ENCODE data around the gene DENND1A.
"Not testable (repeated sequence)": the region's sequence is repeated elsewhere in the genome, so short reads cannot be mapped to it uniquely, and the experiment has no call there.

Gene DENND1A

GRCh38 chr9:123637945-123638634 lies 291.8 kb downstream of the DENND1A start:
- no peaks in the 10 kb centered on the region for H3K27me3 ChIP-seq
- peaks cover 0 to 1% (median 0%) of the 10 kb centered on the region in 11 experiments; a peak in 1 of 22 replicates for H3K9me3 ChIP-seq (replicated peaks in 1 of 11)
- H4K20me1 ChIP-seq: peaks cover 0 to 99% (median 0%) of the 10 kb centered on the region in 11 experiments; a peak in 8 of 22 replicates
- peaks cover 25 to 39% (median 28%) of the 10 kb centered on the region in 10 experiments for H3K4me1 ChIP-seq
- peak overlapping the region in 9 of 11 experiments; percentile 26 to 69 (median 61); a peak in 17 of 22 replicates for H3K27ac ChIP-seq
- H3K9ac ChIP-seq: peak overlapping the region; percentile 19 to 61 (median 47); a peak in 18 of 22 replicates
- peaks cover 0 to 49% (median 10%) of the 10 kb centered on the region in 11 experiments; a peak in 16 of 22 replicates for H3K36me3 ChIP-seq
- peak in 1 of 11 experiments; percentile 25; a peak in 1 of 22 replicates for TF ChIP-seq Cebpa-rat (IDR thresholded peaks at IDR 0.05)
- peak overlapping the region in 8 of 10 experiments; percentile 9 to 53 (median 24); a peak in 12 of 20 replicates for H3K4me3 ChIP-seq
- H3K4me2 ChIP-seq: peak overlapping the region; percentile 65 to 87 (median 77)

GRCh38 chr9:123637606-123637944 lies 292.4 kb downstream of the DENND1A start:
- Histone ChIP-seq H3K36me3 (peaks cover 0 to 44% (median 7%) of the 10 kb centered on the region in 11 experiments; a peak in 11 of 22 replicates), H3K4me2 (peak overlapping the region; percentile 65 to 87 (median 77))
- no peak for TF ChIP-seq Cebpa-rat (IDR thresholded peaks at IDR 0.05)

GRCh38 chr9:123636805-123637204 lies 293.1 kb downstream of the DENND1A start:
- peaks cover 0 to 43% (median 7%) of the 10 kb centered on the region in 11 experiments; a peak in 10 of 22 replicates for H3K36me3 ChIP-seq
- H3K4me3 ChIP-seq; H3K9ac ChIP-seq; H3K9me3 ChIP-seq (replicated peaks in 1 of 11); H3K27me3 ChIP-seq: not testable (repeated sequence)
- H4K20me1 ChIP-seq: peaks cover 0 to 98% (median 0%) of the 10 kb centered on the region in 11 experiments; a peak in 8 of 22 replicates
- 0 out of 22 replicates have a peak overlapping the region, but pooled peaks of 1 of the 11 experiments have one; percentile 69 for H3K27ac ChIP-seq
- H3K4me1 ChIP-seq: peaks cover 25 to 48% (median 39%) of the 10 kb centered on the region in 10 experiments
- peak overlapping the region; percentile 65 to 87 (median 77); a peak in 19 of 22 replicates for H3K4me2 ChIP-seq

More at GRCh38 chr9:123637606-123637944, 292.4 kb downstream of the DENND1A start:
- peaks cover 25 to 44% (median 31%) of the 10 kb centered on the region in 10 experiments for H3K4me1 ChIP-seq
- peak overlapping the region in 8 of 10 experiments; percentile 9 to 53 (median 24); a peak in 12 of 20 replicates for H3K4me3 ChIP-seq
- peak overlapping the region in 9 of 11 experiments; percentile 26 to 69 (median 61); a peak in 17 of 22 replicates for H3K27ac ChIP-seq
- peak overlapping the region; percentile 19 to 61 (median 47); a peak in 18 of 22 replicates for H3K9ac ChIP-seq
- H3K9me3 ChIP-seq (replicated peaks in 1 of 11): no peaks in the 10 kb centered on the region
- no peaks in the 10 kb centered on the region for H3K27me3 ChIP-seq
- H4K20me1 ChIP-seq: peaks cover 0 to 98% (median 0%) of the 10 kb centered on the region in 11 experiments; a peak in 8 of 22 replicates

GRCh38 chr9:123631862-123632261 lies 298.1 kb downstream of the DENND1A start:
- Histone ChIP-seq H3K36me3 (peaks cover 26 to 67% (median 43%) of the 10 kb centered on the region in 11 experiments), H3K27ac (no peak overlapping the region), H3K4me1 (peaks cover 0 to 26% (median 21%) of the 10 kb centered on the region in 10 experiments; a peak in 17 of 20 replicates), H3K4me2 (peak overlapping the region in 6 of 11 experiments; percentile 39 to 71 (median 61); a peak in 8 of 22 replicates), H3K27me3 (no peaks in the 10 kb centered on the region), H3K9me3 (replicated peaks in 1 of 11) (0 out of 22 replicates have a peak, but pooled peaks cover 0 to 5% (median 0%) of the 10 kb centered on the region in 11 experiments), H3K4me3 (no peak overlapping the region), H3K9ac (no peak overlapping the region), H4K20me1 (peaks cover 0 to 61% (median 0%) of the 10 kb centered on the region in 11 experiments; a peak in 6 of 22 replicates)
- TF ChIP-seq Cebpa-rat (IDR thresholded peaks at IDR 0.05): no peak

GRCh38 chr9:123630233-123630632 lies 299.7 kb downstream of the DENND1A start:
- no peak for TF ChIP-seq Cebpa-rat (IDR thresholded peaks at IDR 0.05)

GRCh38 chr9:123629531-123629930 lies 300.4 kb downstream of the DENND1A start:
- H3K4me2 ChIP-seq: no peak overlapping the region
- no peak overlapping the region for H3K9ac ChIP-seq
- H3K9me3 ChIP-seq (replicated peaks in 1 of 11): 0 out of 22 replicates have a peak, but pooled peaks cover 0 to 5% (median 0%) of the 10 kb centered on the region in 11 experiments
- no peak overlapping the region for H3K27ac ChIP-seq
- H3K4me3 ChIP-seq: no peak overlapping the region
- peaks cover 26 to 72% (median 52%) of the 10 kb centered on the region in 11 experiments for H3K36me3 ChIP-seq
- no peak for TF ChIP-seq Cebpa-rat (IDR thresholded peaks at IDR 0.05)
- peaks cover 0 to 21% (median 12%) of the 10 kb centered on the region in 10 experiments; a peak in 14 of 20 replicates for H3K4me1 ChIP-seq
- H3K27me3 ChIP-seq: no peaks in the 10 kb centered on the region
- H4K20me1 ChIP-seq: peaks cover 0 to 39% (median 0%) of the 10 kb centered on the region in 11 experiments; a peak in 6 of 22 replicates

More at GRCh38 chr9:123630233-123630632, 299.7 kb downstream of the DENND1A start:
- Histone ChIP-seq H3K9me3 (replicated peaks in 1 of 11) (0 out of 22 replicates have a peak, but pooled peaks cover 0 to 5% (median 0%) of the 10 kb centered on the region in 11 experiments), H3K27me3 (no peaks in the 10 kb centered on the region), H3K4me3 (no peak overlapping the region), H3K9ac (no peak overlapping the region), H3K27ac (no peak overlapping the region), H3K4me1 (peaks cover 0 to 21% (median 12%) of the 10 kb centered on the region in 10 experiments; a peak in 14 of 20 replicates), H3K36me3 (peaks cover 26 to 72% (median 51%) of the 10 kb centered on the region in 11 experiments), H3K4me2 (no peak overlapping the region), H4K20me1 (peaks cover 0 to 46% (median 0%) of the 10 kb centered on the region in 11 experiments; a peak in 6 of 22 replicates)

- Histone ChIP-seq H3K4me1 (peaks cover 0 to 3% (median 0%) of the 10 kb centered on the region in 10 experiments; a peak in 1 of 20 replicates), H3K9ac (no peak overlapping the region), H3K4me3 (no peak overlapping the region), H4K20me1 (peaks cover 0 to 26% (median 0%) of the 10 kb centered on the region in 11 experiments; a peak in 4 of 22 replicates), H3K27me3 (no peaks in the 10 kb centered on the region), H3K27ac (no peak overlapping the region), H3K9me3 (replicated peaks in 1 of 11) (no peaks in the 10 kb centered on the region), H3K36me3 (peaks cover 7 to 93% (median 41%) of the 10 kb centered on the region in 11 experiments; a peak in 18 of 22 replicates), H3K4me2 (no peak overlapping the region)
- no peak for TF ChIP-seq Cebpa-rat (IDR thresholded peaks at IDR 0.05)
Measured at GRCh38 chr9:123622711-123623241, 307.1 kb downstream of the DENND1A start.

- no peaks in the 10 kb centered on the region for H3K9me3 ChIP-seq (replicated peaks in 1 of 11)
- peaks cover 0 to 36% (median 0%) of the 10 kb centered on the region in 11 experiments; a peak in 5 of 22 replicates for H4K20me1 ChIP-seq
- no peak overlapping the region for H3K4me3 ChIP-seq
- H3K4me1 ChIP-seq: peaks cover 0 to 17% (median 12%) of the 10 kb centered on the region in 10 experiments; a peak in 12 of 20 replicates
- TF ChIP-seq Cebpa-rat (IDR thresholded peaks at IDR 0.05): no peak
- H3K4me2 ChIP-seq: no peak overlapping the region
- H3K27ac ChIP-seq: no peak overlapping the region
- peaks cover 4 to 92% (median 34%) of the 10 kb centered on the region in 11 experiments; a peak in 17 of 22 replicates for H3K36me3 ChIP-seq
- H3K27me3 ChIP-seq: no peaks in the 10 kb centered on the region
- no peak overlapping the region for H3K9ac ChIP-seq
Measured at GRCh38 chr9:123620239-123620638, 309.7 kb downstream of the DENND1A start.
